OCI-LY7 (cell line): ENCODE results near the gene SLAMF1.

Experiments used
- CTCF ChIP-seq: fragments of 200-600 bp; sonication (generic); conservative IDR thresholded peaks from 2 replicates; pipeline ENCODE4 v1.5.1; 2014; ENCODE audit warnings: mild to moderate bottlenecking, antibody characterized with exemption, low read length, moderate library complexity, mixed read lengths
- EZH2phosphoT487 ChIP-seq: fragments of 200-600 bp; sonication (generic); IDR thresholded peaks from 2 replicates; pipeline ENCODE4 v1.6.1; 2018; ENCODE audit warnings: low read depth, borderline replicate concordance, mild to moderate bottlenecking, mixed run types, antibody characterized with exemption, low read length, moderate library complexity, mixed read lengths

- TF ChIP-seq CTCF (no peak), EZH2phosphoT487 (no peak)
Observed at GRCh38 chr1:160652924-160653619, 6.2 kb upstream of the SLAMF1 start.
